Thoracic aorta (tissue), 2 donors: ENCODE measurements around the gene CNTN1. TPM values are rescaled to one million over a fixed set of nuclear protein-coding genes. Genes with fewer than 3 reads are reported as not detected.

Experiments used
- ATAC-seq: fragments of 150-250 bp; one replicate; pipeline ENCODE4 v1.8.0; 2017; ENCODE audit warnings: low read depth; ENCODE audit not compliant: insufficient number of reproducible peaks, low FRiP score
- DNase-seq: peaks from one replicate; pipeline ENCODE4 v3.0.0-alpha.2; 2020; ENCODE audit warnings: low spot score
- H3K27ac ChIP-seq, 2 donors: fragments of 200-600 bp; sonication (generic); 1 replicate in 1 of 2; 2 replicates in 1 of 2; pipeline ENCODE4 v1.5.1; 2016; ENCODE audit warnings: mild to moderate bottlenecking in 2 of 2, moderate library complexity in 2 of 2
- H3K27me3 ChIP-seq: fragments of 200-600 bp; sonication (generic); replicated peaks from 2 replicates; pipeline ENCODE4 v1.6.0; 2016; ENCODE audit warnings: mild to moderate bottlenecking; ENCODE audit not compliant: insufficient read depth
- H3K36me3 ChIP-seq: fragments of 200-600 bp; sonication (generic); one replicate; pipeline ENCODE4 v1.5.1; 2016
- H3K4me1 ChIP-seq, 2 donors: fragments of 200-600 bp; sonication (generic); 1 replicate in 1 of 2; 2 replicates in 1 of 2; pipeline versions ENCODE4 v1.5.1 to v1.6.0; 2016; ENCODE audit warnings: low read depth in 2 of 2, mild to moderate bottlenecking in 1 of 2; ENCODE audit not compliant: control insufficient read depth in 1 of 2
- H3K4me3 ChIP-seq: fragments of 200-600 bp; sonication (generic); 2 replicates; pipeline ENCODE4 v1.5.1; 2016; ENCODE audit warnings: mild to moderate bottlenecking
- H3K9me3 ChIP-seq: fragments of 200-600 bp; sonication (generic); 2 replicates; pipeline ENCODE4 v1.5.1; 2016
- CTCF ChIP-seq: fragments of 200-600 bp; sonication (generic); IDR thresholded peaks from one replicate; pipeline ENCODE4 v1.5.1; 2019; ENCODE audit warnings: antibody characterized with exemption
- total RNA-seq, 2 donors: library from RNA; depleted of rRNA; stranded (reverse); fragments of >200 nt; gene quantifications; one replicate each; pipeline versions ENCODE4 v1.1.0 to v1.2.3, GENCODE V29; 2016

The CNTN1 gene
- 10 to 100 TPM; 16.1 to 42.8 TPM for total RNA-seq

- Histone ChIP-seq H3K4me3 (peak within 1 kb of the TSS; percentile 80), H3K36me3 (no peaks in the 10 kb centered on the region), H3K27ac (no peak within 1 kb of the TSS), H3K27me3 (no peaks in the 10 kb centered on the region), H3K9me3 (no peaks in the 10 kb centered on the region), H3K4me1 (peaks cover 0 to 13% of the 10 kb centered on the region in 2 donors)
- TF ChIP-seq CTCF: no peak
- DNase-seq (peak; percentile 7), ATAC-seq (no peak)
These were observed at the start of gene CNTN1 for GRCh38 chr12:40691913-40692764. Gene CNTN1, plus strand, starts transcription at chr12:40692439.

- H3K27me3 ChIP-seq: no peaks in the 10 kb centered on the region
- DNase-seq (no peak), ATAC-seq (no peak)
- H3K9me3 ChIP-seq: no peaks in the 10 kb centered on the region
- H3K27ac ChIP-seq: no peak overlapping the region
- H3K4me1 ChIP-seq: peaks cover 5 to 10% of the 10 kb centered on the region in 2 donors
- H3K4me3 ChIP-seq: no peak overlapping the region
- H3K36me3 ChIP-seq: no peaks in the 10 kb centered on the region
- no peak for TF ChIP-seq CTCF
These were observed 48.7 kb upstream of the CNTN1 start for GRCh38 chr12:40643506-40643905.

- no peak for DNase-seq
- no peak for ATAC-seq
- H3K4me3 ChIP-seq: no peak overlapping the region
- no peaks in the 10 kb centered on the region for H3K9me3 ChIP-seq
- H3K4me1 ChIP-seq: peaks cover 5 to 10% of the 10 kb centered on the region in 2 donors
- no peak overlapping the region for H3K27ac ChIP-seq
- TF ChIP-seq CTCF: no peak
- H3K36me3 ChIP-seq: no peaks in the 10 kb centered on the region
- H3K27me3 ChIP-seq: no peaks in the 10 kb centered on the region
These were observed 48.3 kb upstream of the CNTN1 start for GRCh38 chr12:40643976-40644375.

GRCh38 chr12:40644708-40645107 is 47.5 kb upstream of the CNTN1 start:
- Histone ChIP-seq H3K9me3 (no peaks in the 10 kb centered on the region), H3K36me3 (no peaks in the 10 kb centered on the region), H3K27ac (no peak overlapping the region), H3K4me3 (no peak overlapping the region), H3K27me3 (no peaks in the 10 kb centered on the region), H3K4me1 (peaks cover 5 to 10% of the 10 kb centered on the region in 2 donors)
- no peak for TF ChIP-seq CTCF
- ATAC-seq (no peak), DNase-seq (no peak)

GRCh38 chr12:40645361-40645760 is 46.9 kb upstream of the CNTN1 start:
- no peak for DNase-seq
- no peaks in the 10 kb centered on the region for H3K36me3 ChIP-seq
- H3K27me3 ChIP-seq: no peaks in the 10 kb centered on the region
- H3K4me1 ChIP-seq: peaks cover 5 to 10% of the 10 kb centered on the region in 2 donors
- no peak for TF ChIP-seq CTCF
- no peaks in the 10 kb centered on the region for H3K9me3 ChIP-seq
- no peak overlapping the region for H3K27ac ChIP-seq
- no peak for ATAC-seq
- no peak overlapping the region for H3K4me3 ChIP-seq
